Stimulated activated CD8-positive, alpha-beta memory T cell treated with anti-CD3 and anti-CD28 coated beads, Interleukin-7, amount 100 ng/mL, for 24 hours (primary cell): ENCODE measurements around the gene TRAPPC2L.
A peak's percentile ranks its signal among the peaks of the same experiment; 100 is the strongest.

Experiments
- DNase-seq: peaks from one replicate; pipeline ENCODE4 v3.0.0-alpha.2; 2020; ENCODE audit warnings: low read depth

Gene TRAPPC2L

DNA sequence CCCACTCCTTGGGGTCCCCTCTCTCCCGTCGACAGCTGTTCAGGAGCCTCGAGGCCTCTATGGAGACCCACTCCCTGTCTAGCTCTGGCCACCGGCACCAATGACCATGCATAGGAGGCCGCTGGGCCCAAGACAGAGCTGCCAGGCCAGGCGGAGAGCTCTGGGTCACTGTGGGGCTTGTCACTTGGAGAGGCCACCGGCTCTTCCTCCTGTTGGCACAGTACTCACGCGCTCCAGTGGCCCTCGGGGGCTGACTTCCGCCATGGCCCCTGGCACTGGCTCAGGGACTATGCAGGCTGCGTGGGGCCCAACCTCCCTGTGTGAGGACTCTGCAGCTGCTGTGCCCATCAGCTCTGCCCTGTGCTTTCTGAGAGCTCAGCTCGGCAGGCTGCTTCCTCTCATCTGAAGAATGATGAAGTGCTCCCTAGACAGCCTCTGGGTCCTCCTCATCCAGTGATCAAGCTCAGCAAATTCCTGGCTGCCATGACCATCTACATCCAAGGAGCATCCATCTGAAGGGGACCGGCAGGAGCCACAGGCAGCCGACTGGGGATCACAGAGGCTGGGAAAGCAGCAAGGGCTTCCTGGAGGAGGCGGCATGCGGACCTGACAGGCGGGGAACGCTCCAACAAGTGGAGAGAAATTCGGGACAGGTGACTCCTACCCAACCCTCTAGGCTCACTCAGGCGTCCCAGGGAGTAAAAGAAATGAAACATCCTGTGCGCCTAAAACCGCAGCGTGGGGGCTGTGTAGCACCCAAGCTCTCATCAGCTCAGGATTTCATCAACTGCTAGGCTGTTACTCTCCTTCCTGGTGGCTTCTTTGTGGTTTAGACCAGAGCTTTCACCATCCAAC is 17.0 kb upstream of the TRAPPC2L start:
- DNase-seq = no peak

GRCh38 chr16:88840600-88841215 is 16.2 kb upstream of the TRAPPC2L start:
- no peak for DNase-seq

DNA sequence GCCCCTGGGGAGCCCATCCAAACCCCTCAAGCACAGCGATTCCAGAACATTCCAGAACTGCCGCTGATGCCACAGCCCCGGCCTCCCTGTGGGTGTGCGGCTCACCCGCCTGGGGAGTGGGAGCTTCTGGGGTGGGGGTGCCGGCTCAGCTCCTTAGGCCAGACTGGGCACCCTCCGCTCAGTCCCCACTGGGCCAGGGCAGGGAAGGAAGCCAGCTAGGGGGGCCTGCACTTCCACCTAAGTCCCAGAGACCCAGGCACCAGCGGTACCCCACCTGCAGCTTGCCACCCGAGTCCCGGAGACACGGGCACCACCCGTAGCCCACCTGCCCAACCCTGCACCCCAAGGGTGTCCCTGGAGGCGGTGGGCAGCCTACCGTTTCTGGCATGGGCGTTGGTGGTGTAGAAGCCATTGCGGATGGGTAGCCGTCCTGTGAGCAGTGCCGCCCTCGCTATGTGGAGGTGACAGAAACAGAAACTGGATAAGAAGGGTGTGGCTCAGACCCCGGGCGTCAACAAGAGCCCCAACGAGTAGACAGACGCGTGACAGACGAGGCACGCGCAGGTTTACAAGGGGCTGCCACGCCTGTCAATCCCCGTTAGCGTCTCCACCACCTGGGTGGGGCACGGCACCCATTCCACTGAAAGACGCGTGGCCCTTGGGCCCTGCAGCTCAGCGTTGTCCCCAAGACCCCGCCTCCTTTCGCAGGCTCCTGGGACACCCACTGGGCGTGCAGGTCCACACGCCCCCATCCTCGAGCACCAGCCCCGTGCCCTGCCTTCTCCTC is 15.2 kb upstream of the TRAPPC2L start:
- no peak for DNase-seq

DNA sequence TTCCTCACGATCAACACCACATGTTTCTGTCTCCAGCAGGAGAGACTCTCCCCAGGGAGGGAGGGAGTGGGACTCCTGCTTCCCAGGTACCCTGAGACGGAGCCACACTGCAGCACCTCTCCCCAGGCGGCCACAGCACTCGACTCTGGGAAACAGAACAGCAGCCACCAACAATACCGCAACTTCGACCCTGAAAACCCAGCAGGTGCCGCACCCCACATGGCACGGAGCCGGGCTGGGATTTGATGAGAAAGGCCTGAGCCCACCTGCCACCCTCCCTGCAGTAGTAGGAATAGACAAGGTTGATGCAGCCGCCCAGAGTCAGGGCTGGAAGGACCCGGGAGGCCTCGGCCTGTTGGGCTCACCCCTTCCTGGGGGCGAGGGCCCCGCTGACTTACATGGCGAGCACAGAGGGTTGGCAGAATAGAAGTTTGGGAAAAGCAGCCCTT is 14.6 kb upstream of the TRAPPC2L start:
- DNase-seq = no peak

- no peak for DNase-seq
Measured at GRCh38 chr16:88842806-88843205, 14.1 kb upstream of the TRAPPC2L start.

GRCh38 chr16:88843256-88843655 is 13.7 kb upstream of the TRAPPC2L start:
- DNase-seq = no peak

- DNase-seq = no peak
Measured at GRCh38 chr16:88844419-88845036, 12.4 kb upstream of the TRAPPC2L start.

- no peak for DNase-seq
Measured at GRCh38 chr16:88846088-88846487, 10.8 kb upstream of the TRAPPC2L start.

GRCh38 chr16:88847654-88848053 is 9.3 kb upstream of the TRAPPC2L start:
- no peak for DNase-seq

GRCh38 chr16:88848557-88848956 is 8.4 kb upstream of the TRAPPC2L start:
- DNase-seq = no peak

GRCh38 chr16:88850531-88851199 is 6.3 kb upstream of the TRAPPC2L start:
- no peak for DNase-seq

DNA sequence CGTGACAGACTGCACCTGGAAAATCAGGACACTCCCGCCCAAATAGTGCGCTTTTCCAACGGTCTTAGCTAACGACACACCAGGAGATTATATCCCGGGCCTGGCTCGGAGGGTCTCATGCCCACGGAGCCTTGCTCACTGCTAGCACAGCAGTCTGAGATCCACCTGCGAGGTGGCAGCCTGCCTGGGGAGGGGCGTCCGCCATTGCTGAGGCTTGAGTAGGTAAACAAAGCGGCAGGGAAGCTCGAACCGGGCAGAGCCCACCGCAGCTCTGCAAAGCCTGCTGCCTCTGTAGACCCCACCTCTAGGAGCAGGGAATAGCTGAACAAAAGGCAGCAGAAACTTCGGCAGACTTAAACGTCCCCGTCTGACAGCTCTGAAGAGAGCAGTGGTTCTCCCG is 5.3 kb upstream of the TRAPPC2L start:
- DNase-seq = no peak

GRCh38 chr16:88853325-88853941 is 3.5 kb upstream of the TRAPPC2L start:
- DNase-seq = no peak

DNA sequence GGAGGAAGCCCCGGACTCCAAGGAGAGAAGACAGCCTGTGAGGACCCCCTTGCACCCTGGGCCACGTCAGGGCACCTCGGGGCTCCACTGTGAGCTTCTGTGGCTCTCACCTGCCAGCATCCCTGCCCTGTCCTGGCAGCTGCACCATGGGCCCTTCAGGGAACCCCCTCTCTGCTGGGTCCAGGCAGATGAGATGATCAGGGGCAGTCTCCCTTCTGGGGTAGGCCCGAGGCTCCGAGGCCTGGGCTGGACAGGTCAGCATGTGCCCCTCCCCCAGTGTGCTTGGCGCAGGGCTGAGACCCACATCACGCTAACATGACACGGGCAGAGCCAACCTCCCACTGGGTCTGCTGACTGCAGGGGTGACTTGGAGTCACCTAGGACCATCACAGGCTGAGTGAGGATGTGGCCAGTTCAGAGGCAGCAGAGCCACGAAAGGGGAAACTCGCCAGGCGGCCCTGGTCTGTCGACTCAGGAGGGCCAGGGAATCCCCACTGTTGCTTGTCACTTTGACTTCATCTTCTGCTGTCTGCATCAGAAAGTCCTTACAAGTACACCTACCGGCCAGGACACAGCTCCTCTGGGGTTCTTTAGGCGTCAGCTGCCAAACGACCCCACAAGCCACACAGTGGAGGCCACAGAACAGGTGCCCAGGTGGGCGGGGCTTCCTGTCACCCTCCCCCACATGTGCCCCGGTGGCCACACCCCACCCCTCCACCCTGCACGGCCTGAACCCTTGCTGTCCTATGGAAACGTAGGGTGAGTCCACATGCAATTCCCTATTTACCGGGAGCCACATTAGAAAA is 2.4 kb upstream of the TRAPPC2L start:
- no peak for DNase-seq

DNA sequence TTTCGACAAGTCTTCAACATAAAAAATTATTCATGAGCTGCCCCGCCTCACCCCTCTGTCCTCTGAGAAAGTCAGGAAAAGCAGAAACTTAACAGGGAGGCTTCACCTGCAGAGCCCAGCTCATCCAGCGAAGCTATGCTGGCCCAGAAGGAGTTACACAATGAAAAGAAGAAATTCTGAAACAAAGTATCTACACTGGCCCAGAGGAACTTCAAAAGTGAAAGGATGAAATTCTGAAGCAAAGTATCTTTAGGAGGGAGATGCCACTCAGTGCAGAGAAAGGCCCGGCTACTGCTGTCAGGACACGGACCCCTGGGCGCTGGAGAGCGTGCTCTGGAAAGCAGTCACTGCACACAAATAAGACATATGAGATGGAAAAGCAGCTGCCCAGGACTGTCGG is 1.8 kb upstream of the TRAPPC2L start:
- no peak for DNase-seq

GRCh38 chr16:88855736-88856121 is 1.2 kb upstream of the TRAPPC2L start:
- DNase-seq = no peak

- DNase-seq = no peak
Measured at GRCh38 chr16:88856122-88856827, 652 bp upstream of the TRAPPC2L start.

DNA sequence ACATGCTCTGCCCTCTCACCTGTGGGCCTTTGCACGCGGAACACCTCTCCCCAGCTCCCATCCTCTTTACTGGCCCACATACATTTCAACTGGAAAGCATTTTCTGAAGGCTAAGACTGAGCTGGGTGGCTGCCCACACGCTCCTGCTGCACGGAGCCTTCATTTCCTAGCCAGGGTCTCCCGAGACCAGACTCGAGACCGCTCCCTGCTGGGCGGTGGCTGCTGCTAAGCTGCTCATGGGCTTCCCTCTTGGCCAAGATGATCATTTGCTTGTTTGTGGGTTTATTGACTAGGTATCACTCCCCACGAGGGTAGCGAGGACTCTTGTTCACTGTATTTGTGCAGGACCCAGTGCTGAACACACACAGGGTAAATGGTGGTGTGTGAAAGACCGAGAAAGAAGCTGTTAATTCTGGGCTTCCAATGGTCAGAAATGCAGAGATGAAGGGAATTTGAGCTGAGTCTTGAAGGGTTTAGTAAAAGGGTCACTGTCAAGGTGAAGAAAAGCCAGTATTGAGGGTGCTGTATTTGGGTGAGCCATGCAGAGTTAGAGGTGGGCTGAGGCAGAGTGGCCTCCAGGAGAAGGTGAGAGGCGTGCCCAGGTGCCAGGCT is 907 bp downstream of the TRAPPC2L start:
- peak; percentile 55 for DNase-seq

DNA sequence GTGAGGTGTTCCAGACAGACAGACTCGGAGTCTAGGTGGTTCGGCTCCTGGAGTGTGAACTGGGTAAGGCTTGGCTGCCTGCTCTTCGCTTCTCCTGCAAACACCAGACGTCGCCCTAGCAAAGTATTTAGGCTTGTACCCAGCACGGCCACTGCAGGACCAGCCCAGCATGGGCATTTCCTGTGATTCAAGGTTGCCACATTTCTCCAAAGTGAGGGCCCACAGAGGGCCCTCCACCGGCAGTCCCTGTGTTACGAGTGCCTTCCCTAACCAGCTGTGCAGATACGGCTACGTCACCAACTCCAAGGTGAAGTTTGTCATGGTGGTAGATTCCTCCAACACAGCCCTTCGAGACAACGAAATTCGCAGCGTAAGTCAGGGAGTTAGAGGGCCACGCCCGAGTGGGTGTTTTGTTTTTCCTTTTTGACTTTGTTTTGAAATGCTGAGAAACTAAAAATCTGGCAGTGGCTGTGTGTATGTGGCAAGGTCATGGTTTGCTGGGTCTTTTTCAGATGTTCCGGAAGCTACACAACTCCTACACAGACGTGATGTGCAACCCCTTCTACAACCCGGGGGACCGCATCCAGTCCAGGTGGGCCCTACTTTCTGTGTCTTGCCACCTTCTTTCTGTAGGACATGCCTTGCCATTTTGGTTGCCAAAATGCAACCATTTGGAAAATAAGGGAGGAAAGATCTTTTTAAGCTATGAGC is 2.6 kb downstream of the TRAPPC2L start:
- no peak for DNase-seq
